PFSK-1 (cell line): ENCODE data around the gene SLX9.

Experiments used
- POLR2AphosphoS5 ChIP-seq: IDR thresholded peaks from 2 replicates; pipeline ENCODE4 v1.6.1; 2012; ENCODE audit warnings: low read depth, mild to moderate bottlenecking, control low read depth, low read length, moderate library complexity
- SIN3A ChIP-seq: IDR thresholded peaks from 2 replicates; pipeline ENCODE4 v1.6.1; 2012; ENCODE audit warnings: mild to moderate bottlenecking, low read length, moderate library complexity, borderline replicate concordance; ENCODE audit not compliant: insufficient read depth
- TAF1 ChIP-seq: IDR thresholded peaks from 2 replicates; pipeline ENCODE4 v1.6.1; 2012; ENCODE audit warnings: low read length, control low read depth, borderline replicate concordance; ENCODE audit not compliant: insufficient read depth
- TF ChIP-seq, protein P1 (sequence below), 2 experiments: IDR thresholded peaks; 2 replicates each; pipeline versions ENCODE4 v1.6.1 to v1.8.0; 2011 to 2012; ENCODE audit warnings: low read depth in 2 of 2, low read length in 2 of 2, control low read depth in 1 of 2, inconsistent platforms in 1 of 2, mild to moderate bottlenecking in 1 of 2, moderate library complexity in 1 of 2; ENCODE audit not compliant: insufficient read depth in 1 of 2

DNA sequence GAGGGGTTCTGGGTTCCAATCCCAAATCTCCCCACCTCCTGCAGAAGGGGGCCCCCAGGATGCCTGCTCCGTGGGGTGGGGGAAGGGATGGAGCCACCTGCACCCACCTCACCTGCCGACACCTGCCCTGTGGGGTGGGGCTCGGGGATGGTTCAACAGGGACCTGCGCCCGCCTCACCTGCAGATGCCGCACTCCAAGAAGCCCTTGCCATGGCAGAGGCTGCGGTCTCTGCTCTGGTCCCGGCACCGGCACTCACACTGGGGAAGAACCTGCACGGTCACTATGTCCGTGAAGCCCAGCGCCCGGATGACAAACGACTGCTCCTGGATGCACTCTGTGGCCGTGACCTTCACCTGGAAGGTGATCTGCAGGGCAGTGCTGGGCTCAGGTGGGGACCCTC lies 48.2 kb upstream of the SLX9 start:
- TF ChIP-seq POLR2AphosphoS5 (no peak), SIN3A (no peak), TAF1 (no peak)
- TF ChIP-seq, protein P1, sequence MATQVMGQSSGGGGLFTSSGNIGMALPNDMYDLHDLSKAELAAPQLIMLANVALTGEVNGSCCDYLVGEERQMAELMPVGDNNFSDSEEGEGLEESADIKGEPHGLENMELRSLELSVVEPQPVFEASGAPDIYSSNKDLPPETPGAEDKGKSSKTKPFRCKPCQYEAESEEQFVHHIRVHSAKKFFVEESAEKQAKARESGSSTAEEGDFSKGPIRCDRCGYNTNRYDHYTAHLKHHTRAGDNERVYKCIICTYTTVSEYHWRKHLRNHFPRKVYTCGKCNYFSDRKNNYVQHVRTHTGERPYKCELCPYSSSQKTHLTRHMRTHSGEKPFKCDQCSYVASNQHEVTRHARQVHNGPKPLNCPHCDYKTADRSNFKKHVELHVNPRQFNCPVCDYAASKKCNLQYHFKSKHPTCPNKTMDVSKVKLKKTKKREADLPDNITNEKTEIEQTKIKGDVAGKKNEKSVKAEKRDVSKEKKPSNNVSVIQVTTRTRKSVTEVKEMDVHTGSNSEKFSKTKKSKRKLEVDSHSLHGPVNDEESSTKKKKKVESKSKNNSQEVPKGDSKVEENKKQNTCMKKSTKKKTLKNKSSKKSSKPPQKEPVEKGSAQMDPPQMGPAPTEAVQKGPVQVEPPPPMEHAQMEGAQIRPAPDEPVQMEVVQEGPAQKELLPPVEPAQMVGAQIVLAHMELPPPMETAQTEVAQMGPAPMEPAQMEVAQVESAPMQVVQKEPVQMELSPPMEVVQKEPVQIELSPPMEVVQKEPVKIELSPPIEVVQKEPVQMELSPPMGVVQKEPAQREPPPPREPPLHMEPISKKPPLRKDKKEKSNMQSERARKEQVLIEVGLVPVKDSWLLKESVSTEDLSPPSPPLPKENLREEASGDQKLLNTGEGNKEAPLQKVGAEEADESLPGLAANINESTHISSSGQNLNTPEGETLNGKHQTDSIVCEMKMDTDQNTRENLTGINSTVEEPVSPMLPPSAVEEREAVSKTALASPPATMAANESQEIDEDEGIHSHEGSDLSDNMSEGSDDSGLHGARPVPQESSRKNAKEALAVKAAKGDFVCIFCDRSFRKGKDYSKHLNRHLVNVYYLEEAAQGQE (IDR thresholded peaks at IDR 0.05; ENCODE audit: insufficient read depth in 1 of 2, low read depth in 2 of 2, low read length in 2 of 2) = no peak
